ENCODE data around the gene ZFPL1. TPM values are rescaled to one million over a fixed set of nuclear protein-coding genes. Genes with fewer than 3 reads are reported as not detected.

Gene ZFPL1
- total and polyA plus RNA-seq, 2 donors (not counting 3 experiments of a cell fraction or from before 2014, with no cell fraction given), result 37.6 to 139 TPM

- Histone ChIP-seq H4K20me1 (replicated peaks; ENCODE audit: control insufficient read depth, extremely low read depth, insufficient read depth, low read length) (no peaks in the 10 kb centered on the region), H3K4me1 (ENCODE audit: control insufficient read depth, extremely low read depth, insufficient read depth, low read length) (peaks cover 9% of the 10 kb centered on the region), H3K79me2 (ENCODE audit: control insufficient read depth, insufficient read depth, low read length) (no peaks in the 10 kb centered on the region), H3K36me3 (ENCODE audit: control insufficient read depth in 2 of 2, extremely low read depth in 1 of 2, insufficient read depth in 2 of 2, low read length in 2 of 2) (peaks cover 2 to 13% of the 10 kb centered on the region in 2 experiments), H3K27me3 (ENCODE audit: control insufficient read depth in 2 of 2, insufficient read depth in 2 of 2, low read length in 2 of 2) (no peaks in the 10 kb centered on the region), H3K9me1 (replicated peaks; ENCODE audit: control insufficient read depth, extremely low read depth, insufficient read depth, low read length) (no peaks in the 10 kb centered on the region), H3K4me2 (ENCODE audit: insufficient read depth, low read length) (peak within 1 kb of the TSS; percentile 56), H2AFZ (ENCODE audit: low read depth, low read length) (peak within 1 kb of the TSS; percentile 97), H3K9ac (replicated peaks; ENCODE audit: extremely low read depth, insufficient read depth, low read length) (peak within 1 kb of the TSS; percentile 74), H3K4me3 (replicated peaks in 1 of 3; ENCODE audit: insufficient read depth in 1 of 3, low read depth in 1 of 3, low read length in 3 of 3) (peak within 1 kb of the TSS; percentile 44 to 62 (median 58)), H3K27ac (ENCODE audit: insufficient read depth, low read depth, low read length) (peak within 1 kb of the TSS; percentile 66), H3K9me3 (replicated peaks; ENCODE audit: control insufficient read depth, insufficient read depth, low read length) (no peaks in the 10 kb centered on the region)
- dilution Hi-C loops (cut with MboI; ENCODE audit: extremely low pct_ligation_motif_present, low sequenced_read_pairs), result no loop called here
- FAIRE-seq (peak; percentile 91), DNase-seq (ENCODE audit: low read depth, low spot score) (peak; percentile 92)
- intact Hi-C loops (cut with micrococcal nuclease), result loop anchor here (1.0 to 2.0 kb wide), 2 partner anchors 14 to 70 kb away; partner anchors contain the start of genes SNX15 and TM7SF2
- POLR2A ChIA-PET, result interaction anchor here (1.0 kb wide), 1 partner anchor 27 kb away, joined by 3 read pairs; the partner anchor contains the start of gene ARL2
- TF ChIP-seq POLR2AphosphoS5 (IDR thresholded peaks at IDR 0.05; ENCODE audit: insufficient read depth, low read depth, low read length), result peak; percentile 75
- no peak for TF ChIP-seq GATA2 (IDR thresholded peaks at IDR 0.05; ENCODE audit: insufficient read depth, insufficient read length, low read depth, low read length)
- peak; percentile 67 for TF ChIP-seq POLR2A (IDR thresholded peaks at IDR 0.05; ENCODE audit: low read depth, low read length)
- CTCF ChIA-PET, result interaction anchor here (0.6 to 2.1 kb wide), 3 partner anchors 13 to 27 kb away, joined by 3 to 6 read pairs (median 5); partner anchors contain the start of genes ARL2 and SNX15
- BruUV-seq (replicated peaks), result no TSS peak
Measured at GRCh38 chr11:65040847-65041622, 43.0 kb upstream of the ZFPL1 start, which contains the start of gene SAC3D1. Gene SAC3D1 (plus strand): TSS chr11:65041210. CDS start chr11:65041293, 83 bp downstream.

GRCh38 chr11:65042891-65043290, 41.1 kb upstream of the ZFPL1 start:
- Histone ChIP-seq H3K9me3 (replicated peaks; ENCODE audit: control insufficient read depth, insufficient read depth, low read length) (no peaks in the 10 kb centered on the region), H3K4me3 (replicated peaks in 1 of 3; ENCODE audit: insufficient read depth in 1 of 3, low read depth in 1 of 3, low read length in 3 of 3) (no peak overlapping the region), H3K9ac (replicated peaks; ENCODE audit: extremely low read depth, insufficient read depth, low read length) (no peak overlapping the region), H3K4me1 (ENCODE audit: control insufficient read depth, extremely low read depth, insufficient read depth, low read length) (peaks cover 15% of the 10 kb centered on the region), H4K20me1 (replicated peaks; ENCODE audit: control insufficient read depth, extremely low read depth, insufficient read depth, low read length) (no peaks in the 10 kb centered on the region), H3K4me2 (ENCODE audit: insufficient read depth, low read length) (no peak overlapping the region), H3K9me1 (replicated peaks; ENCODE audit: control insufficient read depth, extremely low read depth, insufficient read depth, low read length) (no peaks in the 10 kb centered on the region), H2AFZ (ENCODE audit: low read depth, low read length) (no peak overlapping the region), H3K36me3 (ENCODE audit: control insufficient read depth in 2 of 2, extremely low read depth in 1 of 2, insufficient read depth in 2 of 2, low read length in 2 of 2) (peaks cover 2 to 10% of the 10 kb centered on the region in 2 experiments), H3K27ac (ENCODE audit: insufficient read depth, low read depth, low read length) (no peak overlapping the region), H3K79me2 (ENCODE audit: control insufficient read depth, insufficient read depth, low read length) (no peaks in the 10 kb centered on the region), H3K27me3 (ENCODE audit: control insufficient read depth in 2 of 2, insufficient read depth in 2 of 2, low read length in 2 of 2) (no peaks in the 10 kb centered on the region)
- dilution Hi-C loops (cut with MboI; ENCODE audit: extremely low pct_ligation_motif_present, low sequenced_read_pairs), result no loop called here
- ChIA-PET POLR2A (no interaction called here), CTCF (interaction anchor here (0.6 kb wide), 1 partner anchor 101 kb away, joined by 3 read pairs; no protein-coding TSS in a partner anchor)
- no peak for FAIRE-seq
- DNase-seq (ENCODE audit: low read depth, low spot score), result no peak
- intact Hi-C loops (cut with micrococcal nuclease), result no loop called here
- no TSS peak for BruUV-seq (replicated peaks)
- TF ChIP-seq CTCF (IDR thresholded peaks at IDR 0.05; ENCODE audit: extremely low read depth in 1 of 2, insufficient read depth in 1 of 2, low read depth in 1 of 2, low read length in 2 of 2) (no peak), EZH2 (IDR thresholded peaks at IDR 0.05; ENCODE audit: borderline replicate concordance, low read depth, low read length, severe bottlenecking) (no peak), POLR2A (IDR thresholded peaks at IDR 0.05; ENCODE audit: low read depth, low read length) (no peak)

Data from endothelial cell of umbilical vein (primary cell).